ENCODE data around the gene SLC12A8.

SLC12A8 gene

GRCh38 chr3:125212509-125213363 is at the start of gene SLC12A8:
SLC12A8 (minus strand) TSS chr3:125212748; CDS start chr3:125211349, 1,399 bp downstream.
- no peak within 1 kb of the TSS for H3K4me3 Mint-ChIP-seq
- DNase-seq (ENCODE audit: low spot score) = no peak
- H3K27ac Mint-ChIP-seq = no peak within 1 kb of the TSS
- H3K9me3 Mint-ChIP-seq = no peaks in the 10 kb centered on the region
- H3K36me3 Mint-ChIP-seq (ENCODE audit: low read depth) = no peaks in the 10 kb centered on the region
- peaks cover 56% of the 10 kb centered on the region for H3K27me3 Mint-ChIP-seq (ENCODE audit: low read depth)
- peaks cover 9% of the 10 kb centered on the region for H3K4me1 Mint-ChIP-seq (ENCODE audit: low read depth)

- Mint-ChIP-seq H3K4me3 (no peak overlapping the region), H3K27me3 (ENCODE audit: low read depth) (no peaks in the 10 kb centered on the region), H3K4me1 (ENCODE audit: low read depth) (peaks cover 17% of the 10 kb centered on the region), H3K36me3 (ENCODE audit: low read depth) (peaks cover 36% of the 10 kb centered on the region), H3K27ac (no peak overlapping the region), H3K9me3 (peaks cover 9% of the 10 kb centered on the region)
- no peak for DNase-seq (ENCODE audit: low spot score)
These were observed 49.6 kb upstream of the SLC12A8 start for GRCh38 chr3:125262161-125262560.

- DNase-seq (ENCODE audit: low spot score) = no peak
- Mint-ChIP-seq H3K4me3 (no peak overlapping the region), H3K4me1 (ENCODE audit: low read depth) (peaks cover 7% of the 10 kb centered on the region), H3K9me3 (peaks cover 15% of the 10 kb centered on the region), H3K36me3 (ENCODE audit: low read depth) (peaks cover 32% of the 10 kb centered on the region), H3K27me3 (ENCODE audit: low read depth) (no peaks in the 10 kb centered on the region), H3K27ac (no peak overlapping the region)
These were observed 48.5 kb upstream of the SLC12A8 start for GRCh38 chr3:125261031-125261430.

GRCh38 chr3:125260158-125260557 is 47.6 kb upstream of the SLC12A8 start:
- Mint-ChIP-seq H3K27me3 (ENCODE audit: low read depth) (no peaks in the 10 kb centered on the region), H3K9me3 (peaks cover 15% of the 10 kb centered on the region), H3K4me3 (no peak overlapping the region), H3K36me3 (ENCODE audit: low read depth) (peaks cover 35% of the 10 kb centered on the region), H3K4me1 (ENCODE audit: low read depth) (peaks cover 7% of the 10 kb centered on the region), H3K27ac (no peak overlapping the region)
- no peak for DNase-seq (ENCODE audit: low spot score)

GRCh38 chr3:125257536-125257935 is 45.0 kb upstream of the SLC12A8 start:
- Mint-ChIP-seq H3K27ac (no peak overlapping the region), H3K9me3 (peaks cover 15% of the 10 kb centered on the region), H3K4me3 (no peak overlapping the region), H3K27me3 (ENCODE audit: low read depth) (no peaks in the 10 kb centered on the region), H3K4me1 (ENCODE audit: low read depth) (peaks cover 8% of the 10 kb centered on the region), H3K36me3 (ENCODE audit: low read depth) (peaks cover 34% of the 10 kb centered on the region)
- no peak for DNase-seq (ENCODE audit: low spot score)

GRCh38 chr3:125256675-125257074 is 44.1 kb upstream of the SLC12A8 start:
- no peak for DNase-seq (ENCODE audit: low spot score)

GRCh38 chr3:125250973-125251372 is 38.4 kb upstream of the SLC12A8 start:
- H3K27ac Mint-ChIP-seq = no peak overlapping the region

More at GRCh38 chr3:125256675-125257074, 44.1 kb upstream of the SLC12A8 start:
- H3K4me1 Mint-ChIP-seq (ENCODE audit: low read depth) = peaks cover 8% of the 10 kb centered on the region
- peaks cover 34% of the 10 kb centered on the region for H3K36me3 Mint-ChIP-seq (ENCODE audit: low read depth)
- H3K27me3 Mint-ChIP-seq (ENCODE audit: low read depth) = no peaks in the 10 kb centered on the region
- no peak overlapping the region for H3K27ac Mint-ChIP-seq
- no peak overlapping the region for H3K4me3 Mint-ChIP-seq
- H3K9me3 Mint-ChIP-seq = peaks cover 15% of the 10 kb centered on the region

GRCh38 chr3:125246237-125246636 is 33.7 kb upstream of the SLC12A8 start:
- Mint-ChIP-seq H3K27me3 (ENCODE audit: low read depth) (no peaks in the 10 kb centered on the region), H3K9me3 (no peaks in the 10 kb centered on the region), H3K4me1 (ENCODE audit: low read depth) (no peaks in the 10 kb centered on the region), H3K4me3 (no peak overlapping the region), H3K27ac (no peak overlapping the region), H3K36me3 (ENCODE audit: low read depth) (peaks cover 9% of the 10 kb centered on the region)
- no peak for DNase-seq (ENCODE audit: low spot score)

More at GRCh38 chr3:125250973-125251372, 38.4 kb upstream of the SLC12A8 start:
- no peaks in the 10 kb centered on the region for H3K9me3 Mint-ChIP-seq
- peaks cover 1% of the 10 kb centered on the region for H3K4me1 Mint-ChIP-seq (ENCODE audit: low read depth)
- peaks cover 10% of the 10 kb centered on the region for H3K36me3 Mint-ChIP-seq (ENCODE audit: low read depth)
- no peaks in the 10 kb centered on the region for H3K27me3 Mint-ChIP-seq (ENCODE audit: low read depth)
- no peak overlapping the region for H3K4me3 Mint-ChIP-seq
- DNase-seq (ENCODE audit: low spot score) = no peak

GRCh38 chr3:125245521-125245920 is 33.0 kb upstream of the SLC12A8 start:
- Mint-ChIP-seq H3K36me3 (ENCODE audit: low read depth) (peaks cover 11% of the 10 kb centered on the region), H3K9me3 (no peaks in the 10 kb centered on the region), H3K4me1 (ENCODE audit: low read depth) (no peaks in the 10 kb centered on the region), H3K4me3 (no peak overlapping the region), H3K27ac (no peak overlapping the region), H3K27me3 (ENCODE audit: low read depth) (no peaks in the 10 kb centered on the region)
- no peak for DNase-seq (ENCODE audit: low spot score)

- H3K27me3 Mint-ChIP-seq (ENCODE audit: low read depth) = no peaks in the 10 kb centered on the region
- no peaks in the 10 kb centered on the region for H3K9me3 Mint-ChIP-seq
- H3K4me3 Mint-ChIP-seq = no peak overlapping the region
- no peak for DNase-seq (ENCODE audit: low spot score)
- H3K36me3 Mint-ChIP-seq (ENCODE audit: low read depth) = peaks cover 22% of the 10 kb centered on the region
- no peaks in the 10 kb centered on the region for H3K4me1 Mint-ChIP-seq (ENCODE audit: low read depth)
- no peak overlapping the region for H3K27ac Mint-ChIP-seq
These were observed 27.9 kb upstream of the SLC12A8 start for GRCh38 chr3:125240496-125240895.

GRCh38 chr3:125239266-125239665 is 26.7 kb upstream of the SLC12A8 start:
- H3K36me3 Mint-ChIP-seq (ENCODE audit: low read depth) = peaks cover 26% of the 10 kb centered on the region
- no peak for DNase-seq (ENCODE audit: low spot score)

GRCh38 chr3:125238759-125239158 is 26.2 kb upstream of the SLC12A8 start:
- peaks cover under 1% of the 10 kb centered on the region for H3K4me1 Mint-ChIP-seq (ENCODE audit: low read depth)
- no peak overlapping the region for H3K4me3 Mint-ChIP-seq
- peaks cover 26% of the 10 kb centered on the region for H3K36me3 Mint-ChIP-seq (ENCODE audit: low read depth)
- H3K27me3 Mint-ChIP-seq (ENCODE audit: low read depth) = no peaks in the 10 kb centered on the region
- no peak overlapping the region for H3K27ac Mint-ChIP-seq
- DNase-seq (ENCODE audit: low spot score) = no peak
- H3K9me3 Mint-ChIP-seq = no peaks in the 10 kb centered on the region

More at GRCh38 chr3:125239266-125239665, 26.7 kb upstream of the SLC12A8 start:
- no peaks in the 10 kb centered on the region for H3K4me1 Mint-ChIP-seq (ENCODE audit: low read depth)
- H3K27me3 Mint-ChIP-seq (ENCODE audit: low read depth) = no peaks in the 10 kb centered on the region
- no peak overlapping the region for H3K27ac Mint-ChIP-seq
- no peaks in the 10 kb centered on the region for H3K9me3 Mint-ChIP-seq
- H3K4me3 Mint-ChIP-seq = no peak overlapping the region

GRCh38 chr3:125236331-125236903 is 23.9 kb upstream of the SLC12A8 start:
- Mint-ChIP-seq H3K9me3 (no peaks in the 10 kb centered on the region), H3K27me3 (ENCODE audit: low read depth) (no peaks in the 10 kb centered on the region), H3K27ac (no peak overlapping the region), H3K36me3 (ENCODE audit: low read depth) (peaks cover 40% of the 10 kb centered on the region), H3K4me3 (no peak overlapping the region), H3K4me1 (ENCODE audit: low read depth) (peaks cover 9% of the 10 kb centered on the region)
- DNase-seq (ENCODE audit: low spot score) = no peak

- Mint-ChIP-seq H3K4me1 (ENCODE audit: low read depth) (peaks cover 9% of the 10 kb centered on the region), H3K27me3 (ENCODE audit: low read depth) (no peaks in the 10 kb centered on the region), H3K36me3 (ENCODE audit: low read depth) (peaks cover 45% of the 10 kb centered on the region), H3K27ac (no peak overlapping the region), H3K9me3 (no peaks in the 10 kb centered on the region), H3K4me3 (no peak overlapping the region)
- no peak for DNase-seq (ENCODE audit: low spot score)
These were observed 22.3 kb upstream of the SLC12A8 start for GRCh38 chr3:125234831-125235230.

Data from T-helper 2 cell treated with Interferon-gamma antibody and Interleukin-4, amounts not matched to agents 5 μg/mL and 100 μg/mL, for 36 hours (primary cell).